ENCODE data around the gene ASPSCR1. TPM values are rescaled to one million over a fixed set of nuclear protein-coding genes. Genes with fewer than 3 reads are reported as not detected.

Gene ASPSCR1
- total RNA-seq, 1 experiment from 2014 or later: 37.7 TPM

DNA sequence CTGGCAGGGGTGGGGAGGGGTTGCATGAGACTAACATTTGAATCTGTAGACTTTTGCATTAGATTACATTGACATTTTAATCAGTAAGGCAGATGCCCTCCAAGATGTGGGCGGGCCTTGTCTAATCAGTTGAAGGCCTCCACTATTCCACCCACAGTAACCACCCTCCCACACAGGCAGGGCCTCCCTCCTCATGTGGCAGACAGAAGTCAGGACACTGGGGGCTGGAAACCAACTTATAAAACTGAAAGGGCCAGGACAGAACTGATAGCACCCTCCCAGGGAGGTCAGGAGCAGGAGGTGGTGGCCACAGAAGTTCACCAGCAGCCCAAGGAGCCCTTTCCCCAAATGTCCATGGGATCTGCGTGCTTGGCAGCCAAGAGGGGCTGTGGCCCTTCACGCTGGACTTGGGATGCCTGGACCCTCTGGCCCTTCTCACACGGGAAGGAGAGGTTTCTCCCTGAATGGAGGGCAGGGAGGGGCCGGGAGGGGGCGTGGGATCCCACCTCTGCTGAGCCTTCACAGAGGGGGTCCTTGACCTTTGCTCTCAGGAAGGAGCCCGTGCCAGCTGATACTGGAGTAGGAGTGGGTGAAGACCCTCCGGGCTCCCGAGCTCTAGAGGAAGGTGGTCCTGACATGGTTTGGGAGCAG, 45.0 kb upstream of the ASPSCR1 start:
- CTCF ChIA-PET: interaction anchor here (0.8 kb wide), 1 partner anchor 31 kb away, joined by 3 read pairs; no protein-coding TSS in a partner anchor
- no peaks in the 10 kb centered on the region for H3K9me3 Mint-ChIP-seq (ENCODE audit: low read depth, unreplicated experiment)
- TF ChIP-seq, protein P1, sequence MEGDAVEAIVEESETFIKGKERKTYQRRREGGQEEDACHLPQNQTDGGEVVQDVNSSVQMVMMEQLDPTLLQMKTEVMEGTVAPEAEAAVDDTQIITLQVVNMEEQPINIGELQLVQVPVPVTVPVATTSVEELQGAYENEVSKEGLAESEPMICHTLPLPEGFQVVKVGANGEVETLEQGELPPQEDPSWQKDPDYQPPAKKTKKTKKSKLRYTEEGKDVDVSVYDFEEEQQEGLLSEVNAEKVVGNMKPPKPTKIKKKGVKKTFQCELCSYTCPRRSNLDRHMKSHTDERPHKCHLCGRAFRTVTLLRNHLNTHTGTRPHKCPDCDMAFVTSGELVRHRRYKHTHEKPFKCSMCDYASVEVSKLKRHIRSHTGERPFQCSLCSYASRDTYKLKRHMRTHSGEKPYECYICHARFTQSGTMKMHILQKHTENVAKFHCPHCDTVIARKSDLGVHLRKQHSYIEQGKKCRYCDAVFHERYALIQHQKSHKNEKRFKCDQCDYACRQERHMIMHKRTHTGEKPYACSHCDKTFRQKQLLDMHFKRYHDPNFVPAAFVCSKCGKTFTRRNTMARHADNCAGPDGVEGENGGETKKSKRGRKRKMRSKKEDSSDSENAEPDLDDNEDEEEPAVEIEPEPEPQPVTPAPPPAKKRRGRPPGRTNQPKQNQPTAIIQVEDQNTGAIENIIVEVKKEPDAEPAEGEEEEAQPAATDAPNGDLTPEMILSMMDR (IDR thresholded peaks at IDR 0.05; ENCODE audit: unreplicated experiment): no peak
- peak overlapping the region; percentile 61 for H3K27ac Mint-ChIP-seq (ENCODE audit: unreplicated experiment)
- H3K4me3 Mint-ChIP-seq (ENCODE audit: low read depth, unreplicated experiment): peak overlapping the region; percentile 2
- H3K27me3 Mint-ChIP-seq (ENCODE audit: unreplicated experiment): no peaks in the 10 kb centered on the region
- intact Hi-C loops (cut with micrococcal nuclease; ENCODE audit: unreplicated experiment): no loop called here
- BruUV-seq (replicated peaks): TSS peak; percentile 33
- peaks cover 80% of the 10 kb centered on the region for H3K36me3 Mint-ChIP-seq (ENCODE audit: insufficient read depth, unreplicated experiment)
- H3K4me1 Mint-ChIP-seq (ENCODE audit: low read depth, unreplicated experiment): peaks cover 9% of the 10 kb centered on the region
- no peak for DNase-seq

DNA sequence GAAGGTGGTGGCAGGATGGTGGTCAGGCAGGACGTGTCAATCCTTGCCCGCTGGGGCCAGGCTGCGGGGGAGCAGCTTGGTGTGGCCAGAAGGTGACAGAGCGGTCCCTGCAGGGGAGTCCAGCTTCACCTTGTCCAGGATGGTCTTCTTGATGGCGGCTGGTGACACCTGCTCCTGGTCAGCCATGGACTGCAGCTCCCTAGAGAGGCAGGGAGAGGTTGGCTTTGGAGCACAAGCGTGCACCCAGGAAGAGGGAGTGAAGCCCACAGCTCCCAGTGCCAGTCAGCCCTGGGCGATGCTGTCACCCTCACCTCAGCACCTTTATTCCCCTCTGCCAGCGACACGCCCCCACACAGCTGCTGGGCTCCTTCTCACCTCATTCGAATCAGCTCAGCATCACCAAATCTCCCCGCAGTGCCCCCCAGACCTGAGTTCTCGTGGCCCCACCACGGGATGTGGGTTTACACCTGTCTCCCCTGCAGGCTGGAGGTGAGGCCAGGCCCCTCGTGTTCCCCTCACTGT, 44.2 kb upstream of the ASPSCR1 start:
- H3K27me3 Mint-ChIP-seq (ENCODE audit: unreplicated experiment): no peaks in the 10 kb centered on the region
- H3K9me3 Mint-ChIP-seq (ENCODE audit: low read depth, unreplicated experiment): no peaks in the 10 kb centered on the region
- TF ChIP-seq, protein P1 (IDR thresholded peaks at IDR 0.05; ENCODE audit: unreplicated experiment): no peak
- BruUV-seq (replicated peaks): no TSS peak
- H3K4me1 Mint-ChIP-seq (ENCODE audit: low read depth, unreplicated experiment): peaks cover 16% of the 10 kb centered on the region
- H3K36me3 Mint-ChIP-seq (ENCODE audit: insufficient read depth, unreplicated experiment): peaks cover 77% of the 10 kb centered on the region
- H3K27ac Mint-ChIP-seq (ENCODE audit: unreplicated experiment): peak overlapping the region; percentile 37
- CTCF ChIA-PET: interaction anchor here (0.8 kb wide), 1 partner anchor 30 kb away, joined by 3 read pairs; no protein-coding TSS in a partner anchor
- intact Hi-C loops (cut with micrococcal nuclease; ENCODE audit: unreplicated experiment): no loop called here
- DNase-seq: no peak
- peak overlapping the region; percentile 2 for H3K4me3 Mint-ChIP-seq (ENCODE audit: low read depth, unreplicated experiment)

DNA sequence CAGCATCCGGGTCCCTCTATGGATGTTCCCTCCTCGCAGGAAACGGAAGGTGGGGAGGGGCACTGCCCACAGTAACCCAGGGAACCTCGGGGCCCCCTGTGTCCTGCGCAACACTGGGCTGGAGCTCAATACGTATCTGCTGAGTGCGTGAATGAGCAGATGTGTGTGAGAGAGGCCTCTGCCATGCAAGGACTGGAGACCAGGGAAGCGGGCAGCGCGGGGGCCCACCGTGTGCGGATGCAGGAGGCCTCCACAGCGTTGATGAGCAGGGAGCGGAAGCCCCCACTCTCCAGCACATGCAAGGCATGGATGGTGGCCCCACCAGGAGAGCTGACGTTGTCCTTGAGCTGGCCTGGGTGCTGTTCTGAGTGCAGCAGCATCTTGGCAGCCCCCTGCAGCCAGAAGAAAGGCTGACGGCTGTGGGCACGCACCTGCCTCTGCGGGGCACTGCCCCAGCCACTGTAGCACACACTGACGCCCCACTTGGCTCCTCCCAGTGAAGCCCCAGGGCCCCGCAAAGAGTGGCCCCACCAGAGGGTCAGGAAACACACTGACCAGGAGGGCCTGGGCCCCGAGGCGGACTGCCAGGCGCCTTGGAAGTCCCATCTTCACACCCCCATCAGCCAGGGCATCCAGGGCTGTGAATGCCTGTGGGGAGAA, 43.2 kb upstream of the ASPSCR1 start:
- intact Hi-C loops (cut with micrococcal nuclease; ENCODE audit: unreplicated experiment): no loop called here
- H3K4me1 Mint-ChIP-seq (ENCODE audit: low read depth, unreplicated experiment): peaks cover 16% of the 10 kb centered on the region
- peaks cover 71% of the 10 kb centered on the region for H3K36me3 Mint-ChIP-seq (ENCODE audit: insufficient read depth, unreplicated experiment)
- H3K27me3 Mint-ChIP-seq (ENCODE audit: unreplicated experiment): no peaks in the 10 kb centered on the region
- H3K27ac Mint-ChIP-seq (ENCODE audit: unreplicated experiment): peak overlapping the region; percentile 37
- H3K9me3 Mint-ChIP-seq (ENCODE audit: low read depth, unreplicated experiment): no peaks in the 10 kb centered on the region
- CTCF ChIA-PET: no interaction called here
- BruUV-seq (replicated peaks): no TSS peak
- DNase-seq: no peak
- peak overlapping the region; percentile 2 for H3K4me3 Mint-ChIP-seq (ENCODE audit: low read depth, unreplicated experiment)
- TF ChIP-seq, protein P1 (IDR thresholded peaks at IDR 0.05; ENCODE audit: unreplicated experiment): no peak

DNA sequence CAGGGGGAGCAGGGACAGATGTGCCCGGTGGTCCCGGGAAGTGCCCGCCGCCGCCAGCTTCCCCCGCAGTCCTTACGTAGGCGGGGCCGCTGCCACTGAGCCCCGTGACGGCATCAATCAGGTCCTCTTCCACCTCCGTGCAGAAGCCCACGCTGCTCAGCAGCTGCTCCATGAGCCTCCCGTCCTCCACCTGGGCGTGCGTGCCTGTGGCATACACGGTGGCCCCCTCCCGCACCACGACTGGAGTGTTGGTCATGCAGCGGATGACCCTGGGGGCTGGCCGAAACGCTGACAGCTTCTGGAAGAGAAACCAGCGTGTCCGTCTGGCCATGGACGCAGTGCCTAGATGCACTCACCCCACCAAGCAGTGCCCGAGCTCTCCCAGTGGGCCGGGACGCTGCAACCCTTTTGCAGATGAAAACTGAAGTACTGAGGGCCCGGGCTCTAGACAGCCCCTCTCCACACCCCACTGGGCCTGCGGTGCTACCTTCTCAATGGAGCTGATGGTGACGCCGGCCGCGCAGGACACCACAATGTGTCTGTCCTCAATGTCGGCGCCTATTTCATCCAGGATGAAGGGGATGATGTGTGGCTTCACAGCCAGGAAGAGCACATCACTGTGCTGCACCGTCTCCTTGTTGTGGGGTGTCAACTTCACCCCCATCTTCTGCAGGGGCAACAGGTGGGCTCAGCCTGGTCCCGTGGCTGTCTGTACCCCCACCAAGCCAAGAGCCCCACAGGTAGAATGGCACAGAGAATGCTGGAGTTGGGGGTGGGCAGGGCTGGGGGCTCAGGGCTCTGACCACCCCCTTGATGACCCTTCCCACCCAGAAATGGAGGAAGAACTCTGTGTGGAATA, 42.4 kb upstream of the ASPSCR1 start:
- CTCF ChIA-PET: no interaction called here
- intact Hi-C loops (cut with micrococcal nuclease; ENCODE audit: unreplicated experiment): no loop called here
- peaks cover 70% of the 10 kb centered on the region for H3K36me3 Mint-ChIP-seq (ENCODE audit: insufficient read depth, unreplicated experiment)
- no peaks in the 10 kb centered on the region for H3K9me3 Mint-ChIP-seq (ENCODE audit: low read depth, unreplicated experiment)
- TF ChIP-seq, protein P1 (IDR thresholded peaks at IDR 0.05; ENCODE audit: unreplicated experiment): no peak
- peak overlapping the region; percentile 84 for H3K4me3 Mint-ChIP-seq (ENCODE audit: low read depth, unreplicated experiment)
- H3K27me3 Mint-ChIP-seq (ENCODE audit: unreplicated experiment): no peaks in the 10 kb centered on the region
- no peak for DNase-seq
- no peak overlapping the region for H3K27ac Mint-ChIP-seq (ENCODE audit: unreplicated experiment)
- H3K4me1 Mint-ChIP-seq (ENCODE audit: low read depth, unreplicated experiment): peaks cover 16% of the 10 kb centered on the region
- BruUV-seq (replicated peaks): no TSS peak

All from Calu3 (cell line).